HG03432 (cell line): ENCODE results near the gene RNASEH1.

Experiments
- ATAC-seq: cut with Tn5 transposase; IDR thresholded peaks from one replicate; pipeline ENCODE4 v1.9.1; 2021; ENCODE audit warnings: mild to moderate bottlenecking, moderate library complexity; ENCODE audit not compliant: unreplicated experiment

Gene RNASEH1

GRCh38 chr2:3558205-3559014 is at the start of gene RNASEH1:
TSS of gene RNASEH1 (minus strand) at chr2:3558333. CDS start at chr2:3558260, 73 bp downstream.
- ATAC-seq: peak; percentile 96

GRCh38 chr2:3606370-3607201 is 48.5 kb upstream of the RNASEH1 start:
- ATAC-seq: no peak

- no peak for ATAC-seq
Observed at GRCh38 chr2:3606028-3606369, 47.9 kb upstream of the RNASEH1 start.

GRCh38 chr2:3604991-3605961 is 47.1 kb upstream of the RNASEH1 start:
- peak; percentile 58 for ATAC-seq

- ATAC-seq: no peak
Observed at GRCh38 chr2:3604207-3604877, 46.2 kb upstream of the RNASEH1 start.

GRCh38 chr2:3603536-3604206 is 45.5 kb upstream of the RNASEH1 start:
- no peak for ATAC-seq

- no peak for ATAC-seq
Observed at GRCh38 chr2:3602553-3603339, 44.6 kb upstream of the RNASEH1 start.

GRCh38 chr2:3601561-3602271 is 43.6 kb upstream of the RNASEH1 start:
- no peak for ATAC-seq

GRCh38 chr2:3600256-3600855 is 42.2 kb upstream of the RNASEH1 start:
- no peak for ATAC-seq

- no peak for ATAC-seq
Observed at GRCh38 chr2:3598912-3599854, 41.0 kb upstream of the RNASEH1 start.

- ATAC-seq: no peak
Observed at GRCh38 chr2:3598197-3598910, 40.2 kb upstream of the RNASEH1 start.

GRCh38 chr2:3597567-3597966 is 39.4 kb upstream of the RNASEH1 start:
- ATAC-seq: peak; percentile 47

- ATAC-seq: no peak
Observed at GRCh38 chr2:3596901-3597417, 38.8 kb upstream of the RNASEH1 start.

- ATAC-seq: peak; percentile 91
Observed at GRCh38 chr2:3595985-3596384, 37.9 kb upstream of the RNASEH1 start.

- ATAC-seq: no peak
Observed at GRCh38 chr2:3595404-3595803, 37.3 kb upstream of the RNASEH1 start.
